GM08714 (cell line): ENCODE results near the gene ETV6.

Experiments
- H3K4me3 ChIP-seq: fragments of 200-500 bp; sonication (Bioruptor generic); 2 replicates; pipeline ENCODE4 v1.5.1; 2014; ENCODE audit warnings: mild to moderate bottlenecking, low read length, inconsistent platforms
- ZNF274 ChIP-seq: IDR thresholded peaks from 2 replicates; pipeline ENCODE4 v1.6.1; 2012; ENCODE audit warnings: mild to moderate bottlenecking, low read depth, low read length

ETV6 gene

GRCh38 chr12:11705010-11705409 is 55.5 kb downstream of the ETV6 start:
- H3K4me3 ChIP-seq: no peak overlapping the region
- no peak for TF ChIP-seq ZNF274

- TF ChIP-seq ZNF274: no peak
- H3K4me3 ChIP-seq: no peak overlapping the region
Measured at GRCh38 chr12:11706509-11707379, 57.3 kb downstream of the ETV6 start.

- no peak overlapping the region for H3K4me3 ChIP-seq
- no peak for TF ChIP-seq ZNF274
Measured at GRCh38 chr12:11707535-11707934, 58.1 kb downstream of the ETV6 start.

- H3K4me3 ChIP-seq: no peak overlapping the region
- no peak for TF ChIP-seq ZNF274
Measured at GRCh38 chr12:11709513-11709912, 60.0 kb downstream of the ETV6 start.

GRCh38 chr12:11710431-11710830 is 61.0 kb downstream of the ETV6 start:
- no peak for TF ChIP-seq ZNF274

GRCh38 chr12:11710906-11711305 is 61.4 kb downstream of the ETV6 start:
- no peak for TF ChIP-seq ZNF274
- no peak overlapping the region for H3K4me3 ChIP-seq

More at GRCh38 chr12:11710431-11710830, 61.0 kb downstream of the ETV6 start:
- H3K4me3 ChIP-seq: no peak overlapping the region

- H3K4me3 ChIP-seq: no peak overlapping the region
- TF ChIP-seq ZNF274: no peak
Measured at GRCh38 chr12:11711651-11712327, 62.3 kb downstream of the ETV6 start.

- H3K4me3 ChIP-seq: no peak overlapping the region
- no peak for TF ChIP-seq ZNF274
Measured at GRCh38 chr12:11712491-11712890, 63.0 kb downstream of the ETV6 start.

GRCh38 chr12:11713202-11713601 is 63.7 kb downstream of the ETV6 start:
- TF ChIP-seq ZNF274: no peak

GRCh38 chr12:11714626-11715025 is 65.2 kb downstream of the ETV6 start:
- TF ChIP-seq ZNF274: no peak
- H3K4me3 ChIP-seq: no peak overlapping the region

More at GRCh38 chr12:11713202-11713601, 63.7 kb downstream of the ETV6 start:
- H3K4me3 ChIP-seq: no peak overlapping the region

- TF ChIP-seq ZNF274: no peak
- no peak overlapping the region for H3K4me3 ChIP-seq
Measured at GRCh38 chr12:11715621-11716020, 66.1 kb downstream of the ETV6 start.

GRCh38 chr12:11716794-11717518 is 67.5 kb downstream of the ETV6 start:
- H3K4me3 ChIP-seq: no peak overlapping the region
- TF ChIP-seq ZNF274: no peak

- no peak overlapping the region for H3K4me3 ChIP-seq
- TF ChIP-seq ZNF274: no peak
Measured at GRCh38 chr12:11717519-11717961, 68.1 kb downstream of the ETV6 start.

- no peak for TF ChIP-seq ZNF274
- H3K4me3 ChIP-seq: no peak overlapping the region
Measured at GRCh38 chr12:11718105-11718504, 68.6 kb downstream of the ETV6 start.
